ENCODE data around the gene TMC8.

The TMC8 gene

DNA sequence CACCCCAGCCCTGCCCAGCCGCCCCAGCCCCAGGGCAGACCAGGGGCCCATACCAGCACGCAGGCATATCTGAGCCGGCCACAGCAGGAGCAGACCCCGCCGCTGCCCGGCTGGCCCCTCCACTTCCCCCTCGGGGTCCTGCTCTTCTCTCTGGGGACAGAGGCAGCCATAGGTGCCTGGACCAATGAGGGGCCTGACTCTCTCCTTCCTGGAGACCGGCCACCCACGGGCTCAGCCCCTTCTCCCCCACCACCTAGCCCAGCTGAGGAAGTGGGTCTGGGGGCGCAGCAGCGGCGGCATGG is 5.8 kb upstream of the TMC8 start:
- TF ChIP-seq, protein P1, sequence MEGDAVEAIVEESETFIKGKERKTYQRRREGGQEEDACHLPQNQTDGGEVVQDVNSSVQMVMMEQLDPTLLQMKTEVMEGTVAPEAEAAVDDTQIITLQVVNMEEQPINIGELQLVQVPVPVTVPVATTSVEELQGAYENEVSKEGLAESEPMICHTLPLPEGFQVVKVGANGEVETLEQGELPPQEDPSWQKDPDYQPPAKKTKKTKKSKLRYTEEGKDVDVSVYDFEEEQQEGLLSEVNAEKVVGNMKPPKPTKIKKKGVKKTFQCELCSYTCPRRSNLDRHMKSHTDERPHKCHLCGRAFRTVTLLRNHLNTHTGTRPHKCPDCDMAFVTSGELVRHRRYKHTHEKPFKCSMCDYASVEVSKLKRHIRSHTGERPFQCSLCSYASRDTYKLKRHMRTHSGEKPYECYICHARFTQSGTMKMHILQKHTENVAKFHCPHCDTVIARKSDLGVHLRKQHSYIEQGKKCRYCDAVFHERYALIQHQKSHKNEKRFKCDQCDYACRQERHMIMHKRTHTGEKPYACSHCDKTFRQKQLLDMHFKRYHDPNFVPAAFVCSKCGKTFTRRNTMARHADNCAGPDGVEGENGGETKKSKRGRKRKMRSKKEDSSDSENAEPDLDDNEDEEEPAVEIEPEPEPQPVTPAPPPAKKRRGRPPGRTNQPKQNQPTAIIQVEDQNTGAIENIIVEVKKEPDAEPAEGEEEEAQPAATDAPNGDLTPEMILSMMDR (conservative IDR thresholded peaks at IDR 0.05; ENCODE audit: low read depth, low read length): no peak
- DNase-seq (ENCODE audit: low read depth): no peak
- no peak overlapping the region for H3K4me3 ChIP-seq (ENCODE audit: low read depth, low read length)

DNA sequence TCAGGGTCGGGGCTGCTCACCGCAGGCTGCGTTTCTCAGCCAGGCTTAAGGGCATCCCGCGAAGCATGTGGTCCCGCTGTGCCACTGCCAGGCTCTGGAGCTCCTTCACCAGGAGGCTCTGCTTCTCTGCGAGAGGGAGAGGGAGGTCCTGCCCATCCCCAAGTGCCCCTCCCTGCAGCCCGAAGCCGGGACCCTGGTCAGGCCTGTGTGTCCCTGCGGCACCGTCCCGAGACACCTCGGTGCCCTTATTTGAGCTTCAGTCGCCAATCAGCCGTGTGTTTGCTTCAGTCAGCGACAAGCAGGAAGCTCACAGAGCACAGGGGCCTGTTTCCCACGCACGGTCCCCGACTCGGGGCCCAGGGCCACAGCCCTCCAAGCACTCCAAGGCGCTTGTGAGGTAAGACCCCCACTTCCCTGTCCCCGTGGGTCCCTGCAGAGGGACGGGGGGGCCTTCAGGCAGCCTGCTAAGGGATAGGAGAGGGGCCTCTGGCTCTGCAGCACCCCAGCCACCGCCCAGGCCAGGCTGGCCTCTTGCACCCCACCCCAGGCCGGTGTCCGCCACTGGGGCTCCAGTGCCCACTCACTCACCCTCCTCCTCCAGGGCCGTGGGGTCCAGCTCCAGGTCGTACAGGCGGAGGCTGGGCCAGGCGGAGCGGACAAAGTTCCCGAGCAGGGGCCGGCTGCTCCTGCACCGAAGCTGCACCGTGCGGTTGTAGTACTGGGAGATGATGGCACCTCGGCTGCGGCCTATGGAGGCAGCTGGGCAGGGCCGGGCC is 5.2 kb upstream of the TMC8 start:
- no peak overlapping the region for H3K4me3 ChIP-seq (ENCODE audit: low read depth, low read length)
- no peak for DNase-seq (ENCODE audit: low read depth)
- TF ChIP-seq, protein P1 (conservative IDR thresholded peaks at IDR 0.05; ENCODE audit: low read depth, low read length): no peak

DNA sequence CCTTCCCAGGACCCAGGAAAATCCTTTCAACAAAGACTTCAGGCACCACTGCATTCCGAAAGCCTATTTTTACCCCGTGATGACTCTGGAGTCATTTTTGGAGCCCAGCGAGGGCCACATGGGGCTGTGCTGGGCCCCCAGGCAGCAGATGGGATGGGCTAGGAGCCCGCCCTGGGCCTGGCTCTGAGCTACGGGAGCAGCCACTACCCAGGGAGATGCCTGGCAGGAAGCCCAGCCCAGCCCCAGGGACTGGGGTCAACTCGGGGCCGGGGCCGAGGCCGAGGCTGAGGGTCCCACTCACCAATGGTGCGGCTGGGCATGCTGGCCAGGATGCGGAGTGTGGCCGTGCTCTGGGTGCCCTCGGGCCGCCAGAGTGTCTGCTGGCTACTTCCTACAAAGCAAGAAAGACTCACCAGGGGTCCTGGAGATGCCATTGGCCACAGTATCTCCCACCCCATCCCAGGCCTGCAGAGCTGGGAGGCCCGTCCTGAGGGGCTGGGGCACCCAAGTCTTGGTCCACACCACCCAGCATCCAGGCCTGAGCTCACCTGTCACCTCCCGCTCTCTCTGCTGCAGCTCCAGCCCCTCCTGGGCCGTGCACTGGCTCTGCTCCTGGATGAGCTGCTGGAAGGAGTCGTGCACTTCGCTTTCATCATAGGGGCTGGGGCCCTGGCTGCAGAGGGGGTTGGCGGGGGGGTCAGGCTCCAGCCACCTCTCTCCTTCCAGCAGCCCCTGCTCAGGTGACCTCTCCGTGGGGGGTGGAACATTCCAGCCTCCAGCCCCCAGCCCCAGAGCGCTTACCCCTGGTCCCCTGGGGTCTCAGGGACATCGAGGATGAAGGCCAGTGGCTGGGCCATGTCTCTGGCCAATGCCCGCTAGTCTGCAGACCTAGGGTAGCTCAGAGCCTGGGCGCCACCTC is 4.3 kb upstream of the TMC8 start:
- H3K4me3 ChIP-seq (ENCODE audit: low read depth, low read length): no peak overlapping the region
- no peak for DNase-seq (ENCODE audit: low read depth)
- TF ChIP-seq, protein P1 (conservative IDR thresholded peaks at IDR 0.05; ENCODE audit: low read depth, low read length): no peak

DNA sequence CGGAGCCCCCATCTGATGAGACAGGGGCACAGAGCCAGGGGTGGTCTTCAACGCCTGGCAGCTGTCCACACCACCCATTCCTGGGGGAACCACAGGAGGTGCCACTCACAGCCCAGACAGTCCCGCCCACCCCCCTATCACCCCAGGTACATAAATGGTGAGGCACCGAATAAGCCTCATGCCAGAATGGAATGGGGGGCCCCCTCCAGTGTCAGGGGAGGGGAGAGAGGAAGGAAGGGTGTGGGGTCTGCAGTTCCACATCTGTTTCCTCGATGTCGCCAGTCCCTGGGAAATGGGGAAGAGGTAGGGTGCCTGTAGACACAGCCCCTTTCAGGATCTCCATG is 3.7 kb upstream of the TMC8 start:
- TF ChIP-seq, protein P1 (conservative IDR thresholded peaks at IDR 0.05; ENCODE audit: low read depth, low read length): no peak
- no peak for DNase-seq (ENCODE audit: low read depth)
- no peak overlapping the region for H3K4me3 ChIP-seq (ENCODE audit: low read depth, low read length)

GRCh38 chr17:78127239-78127887 is 3.2 kb upstream of the TMC8 start:
- TF ChIP-seq, protein P1 (conservative IDR thresholded peaks at IDR 0.05; ENCODE audit: low read depth, low read length): no peak
- no peak for DNase-seq (ENCODE audit: low read depth)
- H3K4me3 ChIP-seq (ENCODE audit: low read depth, low read length): peak overlapping the region; percentile 65

GRCh38 chr17:78127888-78128550 is 2.6 kb upstream of the TMC8 start:
- peak overlapping the region; percentile 65 for H3K4me3 ChIP-seq (ENCODE audit: low read depth, low read length)
- no peak for DNase-seq (ENCODE audit: low read depth)
- TF ChIP-seq, protein P1 (conservative IDR thresholded peaks at IDR 0.05; ENCODE audit: low read depth, low read length): no peak
